MCF 10A (cell line): ENCODE measurements around the gene FAAP20. TPM values are rescaled to one million over a fixed set of nuclear protein-coding genes. Genes with fewer than 3 reads are reported as not detected.

Source experiments
- BruUV-seq: library from RNA; stranded (reverse); fragments of 400-500 nt; replicated peaks from 2 replicates; lab custom pipeline; 2021; lab: Mats Ljungman, UMichigan
- CTCF ChIA-PET: fragments of 300-600 bp; sonication (Branson Sonifier 250); formaldehyde crosslinking; extraction: SDS; loops from one replicate; lab custom pipeline; 2021; ENCODE audit warnings: antibody characterized with exemption, inconsistent platforms; lab: Yijun Ruan, JAX
- POLR2A ChIA-PET: fragments of 300-600, 350-650 bp; sonication (Branson Sonifier 250); formaldehyde crosslinking; extraction: SDS; loops from one replicate; lab custom pipeline; 2020; ENCODE audit warnings: antibody characterized with exemption, inconsistent platforms; lab: Yijun Ruan, JAX
- DNase-seq: peaks from one replicate; pipeline ENCODE4 v3.0.0-alpha.2; 2018; ENCODE audit not compliant: unreplicated experiment
- H3K27ac Mint-ChIP-seq: one replicate; pipeline ENCODE4 v1.8.0; 2022; ENCODE audit warnings: mild to moderate bottlenecking, low read depth, mixed read lengths; ENCODE audit not compliant: unreplicated experiment
- H3K27me3 Mint-ChIP-seq: one replicate; pipeline ENCODE4 v1.8.0; 2022; ENCODE audit warnings: mixed read lengths; ENCODE audit not compliant: insufficient read depth, unreplicated experiment
- H3K36me3 Mint-ChIP-seq: one replicate; pipeline ENCODE4 v1.8.0; 2022; ENCODE audit warnings: mild to moderate bottlenecking, moderate library complexity, mixed read lengths; ENCODE audit not compliant: insufficient read depth, unreplicated experiment
- H3K4me1 Mint-ChIP-seq: one replicate; pipeline ENCODE4 v1.8.0; 2022; ENCODE audit warnings: mixed read lengths; ENCODE audit not compliant: insufficient read depth, unreplicated experiment
- H3K4me3 Mint-ChIP-seq: one replicate; pipeline ENCODE4 v1.8.0; 2022; ENCODE audit warnings: mild to moderate bottlenecking, moderate library complexity, mixed read lengths; ENCODE audit not compliant: unreplicated experiment
- H3K9me3 Mint-ChIP-seq: one replicate; pipeline ENCODE4 v1.8.0; 2022; ENCODE audit warnings: mixed read lengths; ENCODE audit not compliant: unreplicated experiment
- CTCF ChIP-seq: fragments of 200-600 bp; IDR thresholded peaks from one replicate; pipeline ENCODE4 v1.8.0; 2022; ENCODE audit warnings: antibody characterized with exemption, mild to moderate bottlenecking; ENCODE audit not compliant: unreplicated experiment
- intact Hi-C: fragments of 100-400 bp; cut with micrococcal nuclease; formaldehyde crosslinking; loops from 2 replicates; pipeline ENCODE4 v1.14.1; 2022
- total RNA-seq: library from RNA; stranded (reverse); gene quantifications from 2 replicates; pipeline ENCODE4 v1.2.3, GENCODE V29; 2022

FAAP20 gene
- total RNA-seq, 1 experiment from 2014 or later: 75.9 TPM

GRCh38 chr1:2232916-2233438, 38.4 kb upstream of the FAAP20 start:
- H3K4me1 Mint-ChIP-seq: peaks cover 22% of the 10 kb centered on the region
- BruUV-seq: no TSS peak
- H3K27me3 Mint-ChIP-seq: no peaks in the 10 kb centered on the region
- H3K9me3 Mint-ChIP-seq: no peaks in the 10 kb centered on the region
- intact Hi-C loops: loop anchor here (5.0 kb wide), 2 partner anchors 44 to 59 kb away; no protein-coding TSS in a partner anchor
- peak overlapping the region; percentile 75 for H3K27ac Mint-ChIP-seq
- ChIA-PET CTCF (interaction anchor here (2.4 kb wide), 1 partner anchor 38 kb away, joined by 9 read pairs; the partner anchor contains the start of gene FAAP20), POLR2A (interaction anchor here (0.9 to 3.1 kb wide), 4 partner anchors 23 to 83 kb away, joined by 3 to 17 read pairs (median 9); partner anchors contain the start of gene FAAP20)
- no peak for DNase-seq
- TF ChIP-seq CTCF: no peak
- H3K4me3 Mint-ChIP-seq: peak overlapping the region; percentile 78
- H3K36me3 Mint-ChIP-seq: peaks cover 15% of the 10 kb centered on the region

GRCh38 chr1:2232255-2232915, 37.8 kb upstream of the FAAP20 start:
- peaks cover 15% of the 10 kb centered on the region for H3K36me3 Mint-ChIP-seq
- H3K4me3 Mint-ChIP-seq: peak overlapping the region; percentile 78
- BruUV-seq: no TSS peak
- no peaks in the 10 kb centered on the region for H3K27me3 Mint-ChIP-seq
- H3K4me1 Mint-ChIP-seq: peaks cover 22% of the 10 kb centered on the region
- H3K27ac Mint-ChIP-seq: peak overlapping the region; percentile 75
- ChIA-PET POLR2A (interaction anchor here (0.6 to 3.1 kb wide), 10 partner anchors 23 to 196 kb away, joined by 3 to 17 read pairs (median 4); partner anchors contain the start of genes FAAP20, MORN1 and RER1), CTCF (interaction anchor here (1.1 to 2.0 kb wide), 3 partner anchors 12 to 37 kb away, joined by 3 to 10 read pairs (median 5); partner anchors contain the start of gene FAAP20)
- TF ChIP-seq CTCF: no peak
- no peak for DNase-seq
- intact Hi-C loops: loop anchor here (5.0 kb wide), 2 partner anchors 45 to 60 kb away; no protein-coding TSS in a partner anchor
- no peaks in the 10 kb centered on the region for H3K9me3 Mint-ChIP-seq

- TSS peak; percentile 43 for BruUV-seq
- ChIA-PET POLR2A (interaction anchor here (0.6 to 4.6 kb wide), 15 partner anchors 9 to 197 kb away, joined by 3 to 16 read pairs (median 4); partner anchors contain the start of genes FAAP20, MORN1, PEX10 and RER1), CTCF (interaction anchor here (0.7 to 2.0 kb wide), 5 partner anchors 13 to 97 kb away, joined by 3 to 10 read pairs (median 5); partner anchors contain the start of gene FAAP20)
- peaks cover 22% of the 10 kb centered on the region for H3K4me1 Mint-ChIP-seq
- H3K36me3 Mint-ChIP-seq: peaks cover 15% of the 10 kb centered on the region
- no peaks in the 10 kb centered on the region for H3K27me3 Mint-ChIP-seq
- no peaks in the 10 kb centered on the region for H3K9me3 Mint-ChIP-seq
- H3K27ac Mint-ChIP-seq: peak overlapping the region; percentile 75
- TF ChIP-seq CTCF: no peak
- intact Hi-C loops: loop anchor here (2.0 to 5.0 kb wide), 3 partner anchors 46 to 83 kb away; no protein-coding TSS in a partner anchor
- peak; percentile 90 for DNase-seq
- H3K4me3 Mint-ChIP-seq: peak overlapping the region; percentile 78
Observed at GRCh38 chr1:2231532-2232254, 37.1 kb upstream of the FAAP20 start.
